Peyer's patch (tissue), 4 donors: ENCODE results near the gene ANKRD44.

ENCODE experiments used
- POLR2A ChIP-seq, 2 donors: fragments of 450-650 bp; IDR thresholded peaks; one replicate each; pipeline ENCODE4 v1.5.1; 2017; ENCODE audit warnings: antibody characterized with exemption in 2 of 2, mild to moderate bottlenecking in 2 of 2, moderate library complexity in 2 of 2
- TF ChIP-seq, protein P1 (sequence below), 6 experiments: fragments of 450-650 bp in 4 of 6; fragments of 200-600 bp in 2 of 6; sonication (generic) in 1 of 6; IDR thresholded peaks; one replicate each; pipeline ENCODE4 v1.5.1; 2017 to 2019; ENCODE audit warnings: antibody characterized with exemption in 6 of 6, mild to moderate bottlenecking in 3 of 6, moderate library complexity in 1 of 6

DNA sequence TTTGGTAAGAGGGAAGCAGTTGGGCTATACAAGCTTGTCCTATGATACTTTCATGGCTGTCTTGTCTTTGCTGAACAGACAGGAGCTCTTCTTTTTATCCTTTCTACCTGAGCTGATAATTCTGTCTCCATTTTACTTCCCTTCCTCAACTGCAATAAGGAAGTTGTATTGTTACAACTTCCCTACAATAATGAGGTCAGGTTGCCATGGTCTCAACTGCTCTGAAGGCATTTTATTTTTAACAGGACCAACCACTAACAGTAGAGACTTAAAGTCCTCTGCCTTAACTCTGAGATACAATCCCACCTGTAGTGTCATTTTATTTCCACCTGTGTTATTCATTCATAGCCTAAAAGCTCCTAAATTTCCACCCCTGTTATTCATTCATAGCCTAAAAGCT is 265.5 kb downstream of the ANKRD44 start:
- TF ChIP-seq POLR2A (IDR thresholded peaks at IDR 0.05), result no peak
- TF ChIP-seq, protein P1, sequence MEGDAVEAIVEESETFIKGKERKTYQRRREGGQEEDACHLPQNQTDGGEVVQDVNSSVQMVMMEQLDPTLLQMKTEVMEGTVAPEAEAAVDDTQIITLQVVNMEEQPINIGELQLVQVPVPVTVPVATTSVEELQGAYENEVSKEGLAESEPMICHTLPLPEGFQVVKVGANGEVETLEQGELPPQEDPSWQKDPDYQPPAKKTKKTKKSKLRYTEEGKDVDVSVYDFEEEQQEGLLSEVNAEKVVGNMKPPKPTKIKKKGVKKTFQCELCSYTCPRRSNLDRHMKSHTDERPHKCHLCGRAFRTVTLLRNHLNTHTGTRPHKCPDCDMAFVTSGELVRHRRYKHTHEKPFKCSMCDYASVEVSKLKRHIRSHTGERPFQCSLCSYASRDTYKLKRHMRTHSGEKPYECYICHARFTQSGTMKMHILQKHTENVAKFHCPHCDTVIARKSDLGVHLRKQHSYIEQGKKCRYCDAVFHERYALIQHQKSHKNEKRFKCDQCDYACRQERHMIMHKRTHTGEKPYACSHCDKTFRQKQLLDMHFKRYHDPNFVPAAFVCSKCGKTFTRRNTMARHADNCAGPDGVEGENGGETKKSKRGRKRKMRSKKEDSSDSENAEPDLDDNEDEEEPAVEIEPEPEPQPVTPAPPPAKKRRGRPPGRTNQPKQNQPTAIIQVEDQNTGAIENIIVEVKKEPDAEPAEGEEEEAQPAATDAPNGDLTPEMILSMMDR (IDR thresholded peaks at IDR 0.05), result no peak
